K562 (cell line): ENCODE results near the gene SPRED2. TPM values are rescaled to one million over a fixed set of nuclear protein-coding genes. Genes with fewer than 3 reads are reported as not detected.

ENCODE experiments used
- CHCHD3 ChIP-seq: fragments of 250-450 bp; sonication (Bioruptor Pico); IDR thresholded peaks from 2 replicates; pipeline ENCODE4 v2.1.2; 2022; ENCODE audit warnings: mild to moderate bottlenecking
- EGR1 ChIP-seq: fragments of 450-650 bp; conservative IDR thresholded peaks from 2 replicates; pipeline ENCODE4 v1.6.1; 2017; ENCODE audit warnings: mild to moderate bottlenecking
- EP300 ChIP-seq: IDR thresholded peaks from 2 replicates; pipeline ENCODE4 v1.6.1; 2012; ENCODE audit warnings: low read length, improper control_type of control experiment
- FOXA1 ChIP-seq: fragments of 450-650 bp; IDR thresholded peaks from 2 replicates; pipeline ENCODE4 v1.6.1; 2016; ENCODE audit warnings: mild to moderate bottlenecking, borderline replicate concordance
- FOXJ3 ChIP-seq: sonication (generic); formaldehyde crosslinking; IDR thresholded peaks from 2 replicates; pipeline ENCODE4 v1.4.0; 2020; ENCODE audit warnings: mild to moderate bottlenecking, missing genetic modification reagents
- MEIS2 ChIP-seq: fragments of 450-650 bp; IDR thresholded peaks from 2 replicates; pipeline ENCODE4 v1.6.1; 2014; ENCODE audit warnings: mild to moderate bottlenecking; ENCODE audit not compliant: partially characterized antibody
- MTA1 ChIP-seq: fragments of 450-650 bp; IDR thresholded peaks from 2 replicates; pipeline ENCODE4 v1.6.1; 2017; ENCODE audit warnings: borderline replicate concordance
- PCBP2 ChIP-seq: fragments of 200-400 bp; formaldehyde crosslinking; IDR thresholded peaks from 2 replicates; pipeline ENCODE4 v1.6.1; 2018; ENCODE audit warnings: low read length, low read depth, mild to moderate bottlenecking, moderate library complexity; ENCODE audit not compliant: poor library complexity, severe bottlenecking
- PPARD ChIP-seq: fragments of 250-450 bp; sonication (Bioruptor Pico); IDR thresholded peaks from 2 replicates; pipeline ENCODE4 v1.8.0; 2022; ENCODE audit warnings: inconsistent platforms, mild to moderate bottlenecking, moderate library complexity
- RFX7 ChIP-seq: fragments of 250-450 bp; sonication (Bioruptor Pico); IDR thresholded peaks from 2 replicates; pipeline ENCODE4 v1.5.1; 2021; ENCODE audit warnings: mild to moderate bottlenecking
- SOX6 ChIP-seq: fragments of 450-650 bp; IDR thresholded peaks from 2 replicates; pipeline ENCODE4 v1.6.1; 2014; ENCODE audit warnings: mild to moderate bottlenecking
- U2AF1 ChIP-seq: fragments of 200-400 bp; formaldehyde crosslinking; optimal IDR thresholded peaks from 2 replicates; pipeline ENCODE3; 2017; ENCODE audit warnings: mild to moderate bottlenecking, low read depth, low read length, moderate library complexity
- ZBTB17 ChIP-seq: fragments of 450-650 bp; formaldehyde crosslinking; IDR thresholded peaks from 2 replicates; pipeline ENCODE4 v1.4.0; 2020; ENCODE audit warnings: mild to moderate bottlenecking
- ZNF124 ChIP-seq: sonication (generic); formaldehyde crosslinking; IDR thresholded peaks from 2 replicates; pipeline ENCODE4 v1.8.1; 2022; ENCODE audit warnings: missing genetic modification reagents
- ZNF764 ChIP-seq: fragments of 250-450 bp; sonication (Bioruptor Pico); IDR thresholded peaks from 2 replicates; pipeline ENCODE4 v1.4.0; 2020; ENCODE audit warnings: low read depth, mild to moderate bottlenecking, moderate library complexity
- polyA plus RNA-seq, 8 experiments: library from polyadenylated mRNA; depleted of rRNA in 4 of 8; stranded (reverse) in 5 of 8; unstranded in 3 of 8; fragments of >200 nt; fragmentation: Nextera tagmentation in 2 of 8; fragmentation: Illumina TruSeq in 1 of 8; extraction: Ambion mirVana in 2 of 8; extraction: Trizol in 1 of 8; gene quantifications; 2 replicates each; pipeline versions ENCODE4 v1.2.1 to v1.2.3, GENCODE V29; 2011 to 2014; ENCODE audit warnings: inconsistent platforms in 1 of 8, missing spikeins in 1 of 8
- total RNA-seq, 7 experiments: library from RNA; depleted of rRNA in 6 of 7; stranded (reverse); fragments of >200 nt in 6 of 7; fragmentation: Illumina TruSeq in 2 of 7; extraction: Trizol in 2 of 7; gene quantifications; 2 replicates each; pipeline versions ENCODE4 v1.2.1 to v1.2.3, GENCODE V29; 2011 to 2021; ENCODE audit warnings: low replicate concordance in 1 of 7
- TF ChIP-seq, protein P1 (sequence below): IDR thresholded peaks from 2 replicates; pipeline ENCODE4 v1.6.1; 2014; ENCODE audit warnings: antibody characterized with exemption
- TF ChIP-seq, protein P2 (sequence below): sonication (generic); formaldehyde crosslinking; IDR thresholded peaks from 2 replicates; pipeline ENCODE4 v1.8.0; 2023; ENCODE audit warnings: mild to moderate bottlenecking, missing genetic modification reagents
- TF ChIP-seq, protein P3 (sequence below): sonication (generic); formaldehyde crosslinking; IDR thresholded peaks from 2 replicates; pipeline ENCODE4 v1.8.0; 2022; ENCODE audit warnings: mild to moderate bottlenecking, missing genetic modification reagents
- TF ChIP-seq, protein P4 (sequence below): fragments of 450-650 bp; conservative IDR thresholded peaks from 2 replicates; pipeline ENCODE4 v1.6.1; 2016; ENCODE audit warnings: missing genetic modification characterization, low read depth, mild to moderate bottlenecking, missing compliant biosample characterization, moderate library complexity
- TF ChIP-seq, protein P5 (sequence below): fragments of 250-450 bp; sonication (Bioruptor Pico); IDR thresholded peaks from 2 replicates; pipeline ENCODE4 v1.4.0; 2020; ENCODE audit warnings: mild to moderate bottlenecking, moderate library complexity
- TF ChIP-seq, protein P6 (sequence below), 3 experiments: fragments of 200-800 bp in 1 of 3; sonication (Bioruptor generic) in 1 of 3; sonication (generic) in 1 of 3; formaldehyde crosslinking in 1 of 3; IDR thresholded peaks; 2 replicates each; pipeline versions ENCODE4 v1.6.1 to v1.8.0; 2016 to 2022; ENCODE audit warnings: mild to moderate bottlenecking in 2 of 3, missing compliant biosample characterization in 2 of 3, missing genetic modification characterization in 2 of 3, missing genetic modification reagents in 1 of 3

SPRED2 gene
- total and polyA plus RNA-seq, 9 of the 15 experiments (the other 6 are each of a cell fraction or from before 2014, with no cell fraction given), result 4.6 to 50.8 (median 14.1) TPM

DNA sequence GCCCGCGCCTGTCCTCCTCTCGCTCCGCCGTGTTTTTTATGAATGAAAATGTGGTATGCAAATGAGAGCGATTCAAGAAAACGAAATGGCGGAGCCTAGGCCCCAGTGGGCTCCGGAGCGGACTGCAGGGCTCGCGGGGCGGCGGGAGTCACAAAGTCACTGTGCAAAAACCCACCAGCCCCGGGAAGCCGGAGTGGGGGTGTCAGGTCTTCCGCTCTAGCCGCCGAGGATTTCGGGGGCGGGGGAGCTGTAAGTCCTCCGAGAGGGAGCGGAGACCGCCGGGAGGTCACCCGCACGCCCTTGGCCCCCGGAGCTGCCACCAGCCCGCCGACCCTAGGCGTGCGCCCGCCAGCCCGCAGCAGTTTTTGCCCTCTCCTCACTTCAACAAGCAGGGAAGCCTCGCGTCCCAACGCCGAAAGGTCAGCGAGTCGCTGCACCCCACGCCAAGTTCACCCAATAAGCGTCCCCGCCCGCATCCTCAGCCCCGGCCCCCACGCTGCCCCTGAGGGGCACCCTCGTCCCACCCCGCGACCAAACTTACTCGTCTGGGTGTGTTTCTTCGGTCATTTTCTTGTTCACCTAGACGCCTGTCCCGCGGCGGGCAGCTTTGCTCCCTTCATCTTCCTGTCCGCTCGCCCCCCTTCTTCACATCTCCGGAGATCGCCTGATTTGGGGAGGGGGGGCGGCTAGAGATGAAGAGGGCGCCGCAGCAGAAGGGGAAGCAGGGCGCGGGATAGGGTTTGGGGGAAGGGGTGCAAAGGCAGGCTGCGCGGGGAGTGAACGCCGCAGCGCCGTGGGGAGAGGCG lies 775 bp downstream of the SPRED2 start (continued):
- TF ChIP-seq CHCHD3, result no peak
- no peak for TF ChIP-seq FOXJ3 (CRISPR knock-in tag)
- TF ChIP-seq, protein P1, sequence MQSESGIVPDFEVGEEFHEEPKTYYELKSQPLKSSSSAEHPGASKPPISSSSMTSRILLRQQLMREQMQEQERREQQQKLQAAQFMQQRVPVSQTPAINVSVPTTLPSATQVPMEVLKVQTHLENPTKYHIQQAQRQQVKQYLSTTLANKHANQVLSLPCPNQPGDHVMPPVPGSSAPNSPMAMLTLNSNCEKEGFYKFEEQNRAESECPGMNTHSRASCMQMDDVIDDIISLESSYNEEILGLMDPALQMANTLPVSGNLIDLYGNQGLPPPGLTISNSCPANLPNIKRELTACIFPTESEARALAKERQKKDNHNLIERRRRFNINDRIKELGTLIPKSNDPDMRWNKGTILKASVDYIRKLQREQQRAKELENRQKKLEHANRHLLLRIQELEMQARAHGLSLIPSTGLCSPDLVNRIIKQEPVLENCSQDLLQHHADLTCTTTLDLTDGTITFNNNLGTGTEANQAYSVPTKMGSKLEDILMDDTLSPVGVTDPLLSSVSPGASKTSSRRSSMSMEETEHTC, result no peak
- TF ChIP-seq MTA1, result no peak
- TF ChIP-seq FOXA1, result no peak
- TF ChIP-seq, protein P2, sequence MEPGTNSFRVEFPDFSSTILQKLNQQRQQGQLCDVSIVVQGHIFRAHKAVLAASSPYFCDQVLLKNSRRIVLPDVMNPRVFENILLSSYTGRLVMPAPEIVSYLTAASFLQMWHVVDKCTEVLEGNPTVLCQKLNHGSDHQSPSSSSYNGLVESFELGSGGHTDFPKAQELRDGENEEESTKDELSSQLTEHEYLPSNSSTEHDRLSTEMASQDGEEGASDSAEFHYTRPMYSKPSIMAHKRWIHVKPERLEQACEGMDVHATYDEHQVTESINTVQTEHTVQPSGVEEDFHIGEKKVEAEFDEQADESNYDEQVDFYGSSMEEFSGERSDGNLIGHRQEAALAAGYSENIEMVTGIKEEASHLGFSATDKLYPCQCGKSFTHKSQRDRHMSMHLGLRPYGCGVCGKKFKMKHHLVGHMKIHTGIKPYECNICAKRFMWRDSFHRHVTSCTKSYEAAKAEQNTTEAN (CRISPR knock-in tag), result no peak
- TF ChIP-seq SOX6, result no peak
- no peak for TF ChIP-seq EP300
- TF ChIP-seq, protein P3, sequence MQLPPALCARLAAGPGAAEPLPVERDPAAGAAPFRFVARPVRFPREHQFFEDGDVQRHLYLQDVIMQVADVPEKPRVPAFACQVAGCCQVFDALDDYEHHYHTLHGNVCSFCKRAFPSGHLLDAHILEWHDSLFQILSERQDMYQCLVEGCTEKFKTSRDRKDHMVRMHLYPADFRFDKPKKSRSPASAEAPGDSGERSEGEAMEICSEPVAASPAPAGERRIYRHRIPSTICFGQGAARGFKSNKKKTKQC (CRISPR knock-in tag), result no peak
- TF ChIP-seq, protein P4, sequence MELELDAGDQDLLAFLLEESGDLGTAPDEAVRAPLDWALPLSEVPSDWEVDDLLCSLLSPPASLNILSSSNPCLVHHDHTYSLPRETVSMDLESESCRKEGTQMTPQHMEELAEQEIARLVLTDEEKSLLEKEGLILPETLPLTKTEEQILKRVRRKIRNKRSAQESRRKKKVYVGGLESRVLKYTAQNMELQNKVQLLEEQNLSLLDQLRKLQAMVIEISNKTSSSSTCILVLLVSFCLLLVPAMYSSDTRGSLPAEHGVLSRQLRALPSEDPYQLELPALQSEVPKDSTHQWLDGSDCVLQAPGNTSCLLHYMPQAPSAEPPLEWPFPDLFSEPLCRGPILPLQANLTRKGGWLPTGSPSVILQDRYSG (tag), result no peak
- no peak for TF ChIP-seq RFX7 (CRISPR knock-in tag)
- TF ChIP-seq, protein P5, sequence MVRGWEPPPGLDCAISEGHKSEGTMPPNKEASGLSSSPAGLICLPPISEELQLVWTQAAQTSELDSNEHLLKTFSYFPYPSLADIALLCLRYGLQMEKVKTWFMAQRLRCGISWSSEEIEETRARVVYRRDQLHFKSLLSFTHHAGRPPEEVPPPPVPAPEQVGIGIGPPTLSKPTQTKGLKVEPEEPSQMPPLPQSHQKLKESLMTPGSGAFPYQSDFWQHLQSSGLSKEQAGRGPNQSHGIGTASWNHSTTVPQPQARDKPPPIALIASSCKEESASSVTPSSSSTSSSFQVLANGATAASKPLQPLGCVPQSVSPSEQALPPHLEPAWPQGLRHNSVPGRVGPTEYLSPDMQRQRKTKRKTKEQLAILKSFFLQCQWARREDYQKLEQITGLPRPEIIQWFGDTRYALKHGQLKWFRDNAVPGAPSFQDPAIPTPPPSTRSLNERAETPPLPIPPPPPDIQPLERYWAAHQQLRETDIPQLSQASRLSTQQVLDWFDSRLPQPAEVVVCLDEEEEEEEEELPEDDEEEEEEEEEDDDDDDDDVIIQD, result no peak
- TF ChIP-seq EGR1, result 0 out of 2 replicates have a peak, but pooled peaks have one; percentile 4
- TF ChIP-seq ZNF764 (CRISPR knock-in tag), result no peak
- TF ChIP-seq PCBP2, result no peak
- TF ChIP-seq, protein P6, sequence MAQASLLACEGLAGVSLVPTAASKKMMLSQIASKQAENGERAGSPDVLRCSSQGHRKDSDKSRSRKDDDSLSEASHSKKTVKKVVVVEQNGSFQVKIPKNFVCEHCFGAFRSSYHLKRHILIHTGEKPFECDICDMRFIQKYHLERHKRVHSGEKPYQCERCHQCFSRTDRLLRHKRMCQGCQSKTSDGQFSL (CRISPR knock-in tag; IDR thresholded peaks at IDR 0.05), result peak; percentile 95
- TF ChIP-seq, protein P6 (tag; IDR thresholded peaks at IDR 0.05), result peak in 1 of 2 experiments; percentile 89; a peak in 2 of 4 replicates
- no peak for TF ChIP-seq PPARD (CRISPR knock-in tag)
- TF ChIP-seq MEIS2, result no peak
- TF ChIP-seq U2AF1, result peak; percentile 10
- no peak for TF ChIP-seq ZNF124 (CRISPR knock-in tag)
- TF ChIP-seq ZBTB17 (CRISPR knock-in tag), result no peak
